Naive thymus-derived CD4-positive, alpha-beta T cell (primary cell): ENCODE measurements around the gene LRRC37B. TPM values are rescaled to one million over a fixed set of nuclear protein-coding genes. Genes with fewer than 3 reads are reported as not detected.
A peak's percentile ranks its signal among the peaks of the same experiment; 100 is the strongest.
"Not testable (repeated sequence)": the region's sequence is repeated elsewhere in the genome, so short reads cannot be mapped to it uniquely, and the experiment has no call there.

Source experiments
- ATAC-seq: fragments of 150-1000 bp; cut with Tn5 transposase; 2 replicates; pipeline ENCODE4 v1.10.0; 2021; ENCODE audit warnings: mild to moderate bottlenecking, moderate library complexity
- CTCF ChIA-PET: fragments of 350-600 bp; sonication (Branson Sonifier 250); formaldehyde crosslinking; loops from one replicate; lab custom pipeline; 2021; ENCODE audit warnings: antibody characterized with exemption; lab: Charles Lee
- POLR2A ChIA-PET: fragments of 350-600 bp; sonication (Branson Sonifier 250); formaldehyde crosslinking; loops from one replicate; lab custom pipeline; 2021; ENCODE audit warnings: antibody characterized with exemption, inconsistent platforms; lab: Charles Lee
- DNase-seq, 9 donors: peaks; one replicate each; pipeline versions ENCODE4 v3.0.0 to v3.0.0-alpha.2; 2020 to 2022; ENCODE audit warnings: mixed read lengths in 1 of 9
- H3K27ac ChIP-seq: one replicate; pipeline ENCODE4 v1.7.0; 2013; ENCODE audit warnings: mild to moderate bottlenecking, low read depth, low read length, moderate library complexity
- H3K27me3 ChIP-seq, 2 donors: one replicate each; pipeline ENCODE4 v1.7.0; 2013; ENCODE audit warnings: low read length in 2 of 2, mild to moderate bottlenecking in 2 of 2, moderate library complexity in 2 of 2; ENCODE audit not compliant: control insufficient read depth in 2 of 2, insufficient read depth in 2 of 2
- H3K36me3 ChIP-seq, 3 experiments: 1 replicate in 2 of 3; 2 replicates in 1 of 3; pipeline ENCODE4 v1.7.0; 2013; ENCODE audit warnings: low read length in 3 of 3, mild to moderate bottlenecking in 3 of 3, moderate library complexity in 1 of 3; ENCODE audit not compliant: insufficient read depth in 3 of 3, control insufficient read depth in 2 of 3
- H3K4me1 ChIP-seq, 2 donors: one replicate each; pipeline ENCODE4 v1.7.0; 2013; ENCODE audit warnings: low read length in 2 of 2, mild to moderate bottlenecking in 2 of 2, moderate library complexity in 1 of 2; ENCODE audit not compliant: control insufficient read depth in 2 of 2, insufficient read depth in 2 of 2
- H3K4me3 ChIP-seq: 2 replicates; pipeline ENCODE4 v1.7.0; 2013; ENCODE audit warnings: mild to moderate bottlenecking, low read length
- H3K9me3 ChIP-seq, 3 experiments: 1 replicate in 2 of 3; 2 replicates in 1 of 3; pipeline ENCODE4 v1.7.0; 2013; ENCODE audit warnings: low read length in 3 of 3; ENCODE audit not compliant: control insufficient read depth in 2 of 3
- H3K27ac Mint-ChIP-seq, 9 donors: one replicate each; pipeline ENCODE4 v1.8.0; 2020 to 2022; ENCODE audit warnings: mixed read lengths in 9 of 9, mild to moderate bottlenecking in 8 of 9, moderate library complexity in 5 of 9, inconsistent platforms in 2 of 9
- H3K27me3 Mint-ChIP-seq, 5 donors: one replicate each; pipeline ENCODE4 v1.8.0; 2021 to 2022; ENCODE audit warnings: mixed read lengths in 5 of 5, mild to moderate bottlenecking in 1 of 5
- H3K36me3 Mint-ChIP-seq, 5 donors: one replicate each; pipeline ENCODE4 v1.8.0; 2020 to 2022; ENCODE audit warnings: mixed read lengths in 5 of 5, mild to moderate bottlenecking in 3 of 5, inconsistent platforms in 1 of 5
- H3K4me1 Mint-ChIP-seq, 7 donors: one replicate each; pipeline ENCODE4 v1.8.0; 2020 to 2022; ENCODE audit warnings: mixed read lengths in 7 of 7, mild to moderate bottlenecking in 3 of 7, inconsistent platforms in 1 of 7
- H3K4me3 Mint-ChIP-seq, 10 donors: one replicate each; pipeline ENCODE4 v1.8.0; 2020 to 2022; ENCODE audit warnings: mild to moderate bottlenecking in 10 of 10, mixed read lengths in 10 of 10, moderate library complexity in 6 of 10, inconsistent platforms in 2 of 10
- H3K9me3 Mint-ChIP-seq, 11 donors: one replicate each; pipeline ENCODE4 v1.8.0; 2020 to 2022; ENCODE audit warnings: mixed read lengths in 11 of 11, mild to moderate bottlenecking in 4 of 11, inconsistent platforms in 1 of 11, moderate library complexity in 1 of 11
- intact Hi-C, 2 donors: fragments of 100-400 bp; cut with micrococcal nuclease; formaldehyde crosslinking; loops; one replicate each; pipeline ENCODE4 v1.15.1; 2023
- polyA plus RNA-seq, 2 donors: library from polyadenylated mRNA; unstranded; fragments of 300-500 nt; fragmentation: Illumina TruSeq; gene quantifications; one replicate each; pipeline ENCODE4 v1.2.3, GENCODE V29; 2021
- total RNA-seq, 6 experiments: library from RNA in 5 of 6; stranded (reverse) in 5 of 6; gene quantifications; 1 replicate in 5 of 6; 2 replicates in 1 of 6; pipeline ENCODE4 v1.2.3 and lab custom pipeline; 2021 to 2026

LRRC37B gene
- total and polyA plus RNA-seq, 7 experiments from 2014 or later: 7.3 to 69.9 (median 53.7) TPM

GRCh38 chr17:31991821-31992220 lies 15.4 kb upstream of the LRRC37B start:
- H3K36me3 ChIP-seq: peaks cover 5 to 58% (median 15%) of the 10 kb centered on the region in 3 experiments
- H3K27me3 ChIP-seq, ATAC-seq, DNase-seq, H3K27ac ChIP-seq, H3K9me3 ChIP-seq, H3K4me1 ChIP-seq, CTCF ChIA-PET, POLR2A ChIA-PET, H3K4me3 ChIP-seq, H3K4me3 Mint-ChIP-seq, H3K27me3 Mint-ChIP-seq, H3K4me1 Mint-ChIP-seq, H3K9me3 Mint-ChIP-seq, H3K27ac Mint-ChIP-seq, intact Hi-C loops: not testable (repeated sequence)
- H3K36me3 Mint-ChIP-seq: peaks cover 4 to 28% (median 17%) of the 10 kb centered on the region in 5 donors

- Histone ChIP-seq H3K4me3 (no peak overlapping the region), H3K27me3 (no peaks in the 10 kb centered on the region), H3K27ac (no peak overlapping the region), H3K4me1 (no peaks in the 10 kb centered on the region), H3K9me3 (no peaks in the 10 kb centered on the region), H3K36me3 (peaks cover 15 to 49% (median 16%) of the 10 kb centered on the region in 3 experiments)
- no peak overlapping the region for H3K4me3 Mint-ChIP-seq
- intact Hi-C loops: no loop called here
- H3K36me3 Mint-ChIP-seq: peaks cover 4 to 17% (median 12%) of the 10 kb centered on the region in 5 donors
- ChIA-PET CTCF (no interaction called here), POLR2A (no interaction called here)
- H3K9me3 Mint-ChIP-seq: no peaks in the 10 kb centered on the region
- H3K27me3 Mint-ChIP-seq: no peaks in the 10 kb centered on the region
- ATAC-seq: no peak
- no peak overlapping the region for H3K27ac Mint-ChIP-seq
- H3K4me1 Mint-ChIP-seq: no peaks in the 10 kb centered on the region
- DNase-seq: no peak
Measured at GRCh38 chr17:31997005-31997404, 10.2 kb upstream of the LRRC37B start.

- peak overlapping the region; percentile 85 for H3K27ac ChIP-seq
- no peaks in the 10 kb centered on the region for H3K9me3 Mint-ChIP-seq
- POLR2A ChIA-PET: interaction anchor here (0.9 to 3.4 kb wide), 8 partner anchors 10 to 134 kb away, joined by 3 to 12 read pairs (median 4); partner anchors contain the start of genes RHOT1 and UTP6
- H3K27ac Mint-ChIP-seq: peak overlapping the region; percentile 87 to 98 (median 93)
- no peaks in the 10 kb centered on the region for H3K27me3 ChIP-seq
- H3K36me3 ChIP-seq: no peaks in the 10 kb centered on the region
- peak overlapping the region; percentile 97 for H3K4me3 ChIP-seq
- intact Hi-C loops: loop anchor here (1.0 to 2.0 kb wide), 4 partner anchors 70 to 343 kb away; partner anchors contain the start of genes SUZ12 (in 2 of the 2), UTP6 (in 1 of the 2) and ZNF207 (in 1 of the 2)
- peak overlapping the region; percentile 86 to 98 (median 95) for H3K4me3 Mint-ChIP-seq
- H3K4me1 ChIP-seq: peaks cover 9 to 19% of the 10 kb centered on the region in 2 donors
- DNase-seq (peak; percentile 18 to 63 (median 37)), ATAC-seq (peak; percentile 48)
- H3K4me1 Mint-ChIP-seq: peaks cover 30 to 46% (median 40%) of the 10 kb centered on the region in 7 donors
- CTCF ChIA-PET: interaction anchor here (0.7 to 1.1 kb wide), 3 partner anchors 8 to 132 kb away, joined by 3 to 5 read pairs (median 3); no protein-coding TSS in a partner anchor
- H3K27me3 Mint-ChIP-seq: peaks cover 0 to 6% (median 0%) of the 10 kb centered on the region in 5 donors
- H3K36me3 Mint-ChIP-seq: peaks cover 0 to 11% (median 4%) of the 10 kb centered on the region in 5 donors
- no peaks in the 10 kb centered on the region for H3K9me3 ChIP-seq
Measured at GRCh38 chr17:32007463-32008298, 498 bp downstream of the LRRC37B start.

- H3K27me3 Mint-ChIP-seq: peaks cover 0 to 6% (median 0%) of the 10 kb centered on the region in 5 donors
- Histone ChIP-seq H3K27me3 (no peaks in the 10 kb centered on the region), H3K27ac (peak overlapping the region; percentile 85), H3K4me3 (peak overlapping the region; percentile 97), H3K9me3 (no peaks in the 10 kb centered on the region), H3K4me1 (peaks cover 9 to 19% of the 10 kb centered on the region in 2 donors), H3K36me3 (no peaks in the 10 kb centered on the region)
- H3K36me3 Mint-ChIP-seq: peaks cover 0 to 16% (median 5%) of the 10 kb centered on the region in 5 donors
- no peaks in the 10 kb centered on the region for H3K9me3 Mint-ChIP-seq
- H3K27ac Mint-ChIP-seq: peak overlapping the region; percentile 41 to 98 (median 91)
- CTCF ChIA-PET: no interaction called here
- intact Hi-C loops: no loop called here
- ATAC-seq: no peak
- DNase-seq: no peak
- H3K4me1 Mint-ChIP-seq: peaks cover 40 to 56% (median 51%) of the 10 kb centered on the region in 7 donors
- POLR2A ChIA-PET: interaction anchor here (0.6 to 3.4 kb wide), 4 partner anchors 10 to 455 kb away, joined by 3 to 12 read pairs (median 5); no protein-coding TSS in a partner anchor
- peak overlapping the region; percentile 86 to 98 (median 95) for H3K4me3 Mint-ChIP-seq
Measured at GRCh38 chr17:32009262-32009542, 2.0 kb downstream of the LRRC37B start.

GRCh38 chr17:32010114-32010513 lies 2.9 kb downstream of the LRRC37B start:
- Histone ChIP-seq H3K27ac (no peak overlapping the region), H3K36me3 (no peaks in the 10 kb centered on the region), H3K4me1 (peaks cover 9 to 19% of the 10 kb centered on the region in 2 donors), H3K27me3 (no peaks in the 10 kb centered on the region), H3K9me3 (no peaks in the 10 kb centered on the region), H3K4me3 (no peak overlapping the region)
- peaks cover 40 to 61% (median 52%) of the 10 kb centered on the region in 7 donors for H3K4me1 Mint-ChIP-seq
- peak overlapping the region; percentile 86 to 98 (median 95) for H3K4me3 Mint-ChIP-seq
- CTCF ChIA-PET: no interaction called here
- H3K27ac Mint-ChIP-seq: peak overlapping the region in 7 of 9 donors; percentile 12 to 93 (median 50)
- peaks cover 0 to 16% (median 5%) of the 10 kb centered on the region in 5 donors for H3K36me3 Mint-ChIP-seq
- DNase-seq (no peak), ATAC-seq (no peak)
- POLR2A ChIA-PET: no interaction called here
- H3K27me3 Mint-ChIP-seq: peaks cover 0 to 6% (median 0%) of the 10 kb centered on the region in 5 donors
- intact Hi-C loops: no loop called here
- no peaks in the 10 kb centered on the region for H3K9me3 Mint-ChIP-seq

- Mint-ChIP-seq H3K4me3 (peak overlapping the region in 2 of 10 donors; percentile 13 to 27), H3K36me3 (peaks cover 0 to 29% (median 8%) of the 10 kb centered on the region in 5 donors), H3K9me3 (no peaks in the 10 kb centered on the region), H3K27ac (no peak overlapping the region), H3K27me3 (no peaks in the 10 kb centered on the region), H3K4me1 (peaks cover 30 to 71% (median 59%) of the 10 kb centered on the region in 7 donors)
- Histone ChIP-seq H3K27ac (no peak overlapping the region), H3K9me3 (no peaks in the 10 kb centered on the region), H3K27me3 (no peaks in the 10 kb centered on the region), H3K4me1 (peaks cover 0 to 8% of the 10 kb centered on the region in 2 donors), H3K36me3 (peaks cover 0 to 7% (median 6%) of the 10 kb centered on the region in 3 experiments), H3K4me3 (no peak overlapping the region)
- CTCF ChIA-PET: interaction anchor here (0.8 kb wide), 1 partner anchor 9 kb away, joined by 3 read pairs; the partner anchor contains the start of gene LRRC37B
- intact Hi-C loops: no loop called here
- ATAC-seq: no peak
- no peak for DNase-seq
- POLR2A ChIA-PET: no interaction called here
Measured at GRCh38 chr17:32015245-32016013, 8.2 kb downstream of the LRRC37B start.
